Measurements from ENCODE around the gene RNPS1.
A peak's percentile ranks its signal among the peaks of the same experiment; 100 is the strongest.

The RNPS1 gene

DNA sequence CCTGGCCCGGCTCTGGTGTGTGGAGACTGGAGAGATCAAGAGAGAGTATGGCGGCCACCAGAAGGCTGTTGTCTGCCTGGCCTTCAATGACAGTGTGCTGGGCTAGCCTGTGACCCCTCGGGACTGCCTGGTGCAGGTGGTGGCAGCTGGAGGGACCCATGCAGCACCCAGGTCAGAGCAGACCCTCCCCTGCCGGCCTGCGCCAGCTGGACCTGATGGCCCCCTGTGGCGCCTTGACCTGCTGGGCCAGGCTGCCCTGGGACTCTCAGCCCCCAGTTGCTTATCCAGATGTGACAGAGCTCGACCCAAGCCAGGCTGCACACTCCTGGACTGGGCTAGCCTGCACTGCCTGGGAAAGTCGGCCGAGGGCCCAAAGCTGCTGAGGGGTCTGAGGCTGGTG, 59.2 kb downstream of the RNPS1 start:
- DNase-seq (ENCODE audit: insufficient read length, low spot score) = no peak
- no peak for FAIRE-seq
- TF ChIP-seq, protein P1, sequence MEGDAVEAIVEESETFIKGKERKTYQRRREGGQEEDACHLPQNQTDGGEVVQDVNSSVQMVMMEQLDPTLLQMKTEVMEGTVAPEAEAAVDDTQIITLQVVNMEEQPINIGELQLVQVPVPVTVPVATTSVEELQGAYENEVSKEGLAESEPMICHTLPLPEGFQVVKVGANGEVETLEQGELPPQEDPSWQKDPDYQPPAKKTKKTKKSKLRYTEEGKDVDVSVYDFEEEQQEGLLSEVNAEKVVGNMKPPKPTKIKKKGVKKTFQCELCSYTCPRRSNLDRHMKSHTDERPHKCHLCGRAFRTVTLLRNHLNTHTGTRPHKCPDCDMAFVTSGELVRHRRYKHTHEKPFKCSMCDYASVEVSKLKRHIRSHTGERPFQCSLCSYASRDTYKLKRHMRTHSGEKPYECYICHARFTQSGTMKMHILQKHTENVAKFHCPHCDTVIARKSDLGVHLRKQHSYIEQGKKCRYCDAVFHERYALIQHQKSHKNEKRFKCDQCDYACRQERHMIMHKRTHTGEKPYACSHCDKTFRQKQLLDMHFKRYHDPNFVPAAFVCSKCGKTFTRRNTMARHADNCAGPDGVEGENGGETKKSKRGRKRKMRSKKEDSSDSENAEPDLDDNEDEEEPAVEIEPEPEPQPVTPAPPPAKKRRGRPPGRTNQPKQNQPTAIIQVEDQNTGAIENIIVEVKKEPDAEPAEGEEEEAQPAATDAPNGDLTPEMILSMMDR (IDR thresholded peaks at IDR 0.05; ENCODE audit: insufficient read depth, missing control alignments) = no peak

DNA sequence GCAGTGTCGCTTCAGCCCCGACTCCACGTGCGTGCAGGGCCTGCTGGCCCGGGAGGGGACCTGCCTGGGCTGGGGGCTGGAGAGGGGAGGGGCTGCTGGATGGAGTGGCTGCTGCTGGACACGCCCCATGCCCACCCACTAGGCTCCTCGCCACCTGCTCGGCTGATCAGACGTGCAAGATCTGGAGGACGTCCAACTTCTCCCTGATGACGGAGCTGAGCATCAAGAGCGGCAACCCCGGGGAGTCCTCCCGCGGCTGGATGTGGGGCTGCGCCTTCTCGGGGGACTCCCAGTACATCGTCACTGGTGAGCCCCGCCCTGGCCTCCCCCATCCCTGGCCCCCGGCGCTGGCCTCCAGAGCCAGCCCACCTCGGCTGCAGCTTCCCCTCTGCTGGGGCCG, 59.6 kb downstream of the RNPS1 start:
- TF ChIP-seq, protein P1 (IDR thresholded peaks at IDR 0.05; ENCODE audit: insufficient read depth, missing control alignments) = no peak
- no peak for FAIRE-seq
- DNase-seq (ENCODE audit: insufficient read length, low spot score) = no peak

DNA sequence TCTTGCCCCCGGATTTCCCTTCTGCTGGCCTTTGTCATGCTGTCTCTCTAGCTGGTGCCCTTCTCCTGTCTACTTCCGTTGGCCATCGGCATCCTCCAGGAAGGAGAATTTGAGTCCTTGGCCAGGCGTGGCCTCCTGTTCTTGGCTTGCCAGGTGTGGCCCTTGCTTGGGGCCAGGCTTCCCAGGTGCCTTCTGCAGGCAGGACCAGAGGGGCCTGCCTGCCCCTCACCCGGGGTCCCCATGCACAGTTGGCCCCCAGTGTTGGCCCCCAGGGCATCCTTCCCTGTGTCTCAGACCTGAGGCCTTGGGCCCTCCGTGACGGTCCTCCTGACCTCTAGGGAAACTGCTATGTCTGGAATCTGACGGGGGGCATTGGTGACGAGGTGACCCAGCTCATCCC, 60.1 kb downstream of the RNPS1 start:
- TF ChIP-seq, protein P1 (IDR thresholded peaks at IDR 0.05; ENCODE audit: insufficient read depth, missing control alignments) = no peak
- no peak for FAIRE-seq
- DNase-seq (ENCODE audit: insufficient read length, low spot score) = no peak

DNA sequence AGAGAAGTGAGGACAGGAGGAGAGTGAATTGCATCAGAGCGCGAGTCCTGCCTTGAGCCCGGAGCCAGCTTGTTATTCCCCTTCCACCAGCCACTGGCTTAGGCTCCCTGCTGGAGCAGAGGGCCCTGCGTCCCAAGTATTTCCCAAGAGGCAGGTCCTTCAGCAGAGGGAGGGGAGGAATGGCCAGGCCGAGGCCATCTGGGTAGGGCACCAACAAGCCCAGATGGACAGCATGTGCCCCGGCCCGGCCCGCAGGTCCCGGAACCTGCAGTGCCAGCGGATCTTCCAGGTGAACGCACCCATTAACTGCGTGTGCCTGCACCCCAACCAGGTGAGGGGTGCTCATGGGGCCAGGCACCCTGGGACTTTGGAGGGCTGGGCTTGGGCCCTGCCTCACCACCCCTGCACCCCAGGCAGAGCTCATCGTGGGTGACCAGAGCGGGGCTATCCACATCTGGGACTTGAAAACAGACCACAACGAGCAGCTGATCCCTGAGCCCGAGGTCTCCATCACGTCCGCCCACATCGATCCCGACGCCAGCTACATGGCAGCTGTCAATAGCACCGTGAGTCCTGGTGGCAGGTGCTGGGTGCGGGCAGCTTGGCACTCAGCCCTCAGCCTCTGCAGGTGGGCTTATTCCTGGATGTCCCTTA, 61.0 kb downstream of the RNPS1 start:
- FAIRE-seq (no peak), DNase-seq (ENCODE audit: insufficient read length, low spot score) (no peak)
- TF ChIP-seq, protein P1 (IDR thresholded peaks at IDR 0.05; ENCODE audit: insufficient read depth, missing control alignments) = no peak

DNA sequence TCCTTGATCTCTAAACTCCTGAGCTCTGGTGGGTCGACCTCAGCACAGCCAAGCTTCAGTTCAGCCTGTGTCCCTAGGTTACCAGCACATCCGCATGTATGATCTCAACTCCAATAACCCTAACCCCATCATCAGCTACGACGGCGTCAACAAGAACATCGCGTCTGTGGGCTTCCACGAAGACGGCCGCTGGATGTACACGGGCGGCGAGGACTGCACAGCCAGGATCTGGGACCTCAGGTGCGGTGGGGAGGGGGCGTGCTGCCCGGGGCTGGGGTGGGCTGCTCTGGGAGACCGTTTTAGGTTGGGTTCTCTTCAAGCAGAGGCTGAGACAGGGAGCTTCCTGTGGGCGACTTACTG, 61.5 kb downstream of the RNPS1 start:
- TF ChIP-seq, protein P1 (IDR thresholded peaks at IDR 0.05; ENCODE audit: insufficient read depth, missing control alignments) = no peak
- no peak for FAIRE-seq
- DNase-seq (ENCODE audit: insufficient read length, low spot score) = no peak

DNA sequence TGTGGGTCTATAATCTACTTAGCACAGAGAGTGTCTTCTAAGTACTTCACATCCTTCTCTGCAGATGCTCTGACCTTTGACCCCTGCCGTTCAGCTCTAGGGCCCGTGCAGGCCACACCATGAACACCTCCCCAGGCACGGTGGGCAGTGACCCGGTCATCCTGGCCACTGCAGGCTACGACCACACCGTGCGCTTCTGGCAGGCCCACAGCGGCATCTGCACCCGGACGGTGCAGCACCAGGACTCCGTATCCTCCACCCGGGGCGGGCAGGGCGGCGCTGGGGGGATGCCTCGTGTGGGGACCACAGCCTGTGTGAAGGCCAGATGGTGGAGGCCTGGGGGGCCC, 62.0 kb downstream of the RNPS1 start:
- TF ChIP-seq, protein P1 (IDR thresholded peaks at IDR 0.05; ENCODE audit: insufficient read depth, missing control alignments) = no peak
- DNase-seq (ENCODE audit: insufficient read length, low spot score) = peak; percentile 62
- FAIRE-seq = no peak

DNA sequence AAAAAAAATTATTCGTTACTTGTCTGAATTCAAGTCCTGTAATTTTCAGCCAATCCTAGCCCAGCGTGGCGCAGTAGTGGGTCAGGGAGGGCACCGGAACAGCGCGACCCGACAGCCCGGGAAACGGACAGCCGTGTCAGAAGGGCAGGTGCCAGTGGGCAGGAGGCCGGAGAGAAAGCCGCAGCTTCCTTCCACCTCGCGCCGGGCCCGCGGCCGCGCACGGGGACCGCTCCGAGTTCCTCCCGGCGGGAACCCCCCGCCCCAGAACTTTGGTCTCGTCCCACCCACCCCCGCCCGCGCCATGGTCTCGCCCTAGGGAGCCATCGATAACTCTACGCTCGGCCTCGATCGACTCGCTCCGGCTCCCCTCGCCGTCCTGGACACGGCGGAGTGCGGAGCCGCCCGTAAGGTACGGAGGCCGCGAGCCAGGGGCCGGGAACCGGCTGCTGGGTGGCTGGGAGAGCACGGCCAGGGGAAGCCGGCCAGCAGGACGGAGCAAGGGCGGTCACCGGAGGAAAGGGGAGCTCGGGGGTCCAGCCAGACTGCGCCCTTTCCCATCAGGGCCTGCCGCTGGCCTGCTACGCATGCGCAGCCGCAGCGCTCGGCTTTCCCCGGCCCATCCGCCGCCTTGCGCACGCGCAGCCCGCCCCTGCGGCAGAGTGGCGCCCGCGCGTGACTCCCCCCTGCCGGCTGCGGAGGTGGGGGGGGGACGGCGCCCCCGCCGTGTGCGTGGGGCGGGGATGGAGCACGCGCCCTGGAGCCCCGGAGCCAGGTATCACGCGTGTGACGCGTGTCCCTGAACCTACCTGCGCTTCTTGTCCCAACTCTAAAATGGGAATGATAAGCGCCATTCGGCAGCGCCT, 62.6 kb downstream of the RNPS1 start, which contains the start of gene MLST8:
Gene MLST8 (plus strand): TSS at position 351 of the 863 bp plus-strand sequence. CDS start 632 bp downstream, outside the sequence.
- peak; percentile 98 for DNase-seq (ENCODE audit: insufficient read length, low spot score)
- TF ChIP-seq, protein P1 (IDR thresholded peaks at IDR 0.05; ENCODE audit: insufficient read depth, missing control alignments) = no peak
- FAIRE-seq = no peak
